ENCODE measurements around the gene RECQL5.

Gene RECQL5

DNA sequence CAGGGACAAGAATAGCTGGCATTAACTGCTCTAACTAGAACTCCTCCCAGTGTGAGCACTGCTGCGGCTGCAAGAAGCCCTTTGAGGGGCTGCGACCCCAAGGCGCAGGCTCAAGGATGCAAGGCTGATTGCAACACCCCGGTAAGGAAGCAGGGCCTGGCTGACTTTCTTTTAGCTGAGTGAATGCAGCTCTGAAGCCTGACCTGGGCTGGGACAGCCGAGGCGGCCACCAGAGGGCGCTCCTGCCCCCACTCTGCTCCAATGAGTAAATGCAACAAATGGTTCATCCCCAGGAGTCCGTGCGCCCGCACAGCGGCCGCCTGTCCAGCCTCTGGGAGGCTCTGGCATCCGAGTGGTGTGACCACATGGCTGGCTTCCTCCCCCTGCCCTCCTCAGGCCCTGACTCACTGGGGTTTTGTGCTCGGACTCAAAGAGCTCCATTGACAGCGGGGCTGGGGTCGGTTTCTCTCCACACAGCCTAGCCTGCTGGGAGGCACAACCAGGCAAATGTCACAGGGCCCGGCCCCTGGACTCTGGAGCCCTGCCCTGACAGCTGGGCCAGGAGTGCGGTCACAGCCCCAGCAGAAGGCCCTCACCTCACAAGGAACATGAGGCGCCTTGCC, 34.0 kb downstream of the RECQL5 start, which contains the start of gene SMIM5:
Gene SMIM5, plus strand, starts transcription at position 572 of the 623 bp plus-strand sequence. CDS start 6,768 bp downstream, outside the sequence.
- FAIRE-seq: no peak

DNA sequence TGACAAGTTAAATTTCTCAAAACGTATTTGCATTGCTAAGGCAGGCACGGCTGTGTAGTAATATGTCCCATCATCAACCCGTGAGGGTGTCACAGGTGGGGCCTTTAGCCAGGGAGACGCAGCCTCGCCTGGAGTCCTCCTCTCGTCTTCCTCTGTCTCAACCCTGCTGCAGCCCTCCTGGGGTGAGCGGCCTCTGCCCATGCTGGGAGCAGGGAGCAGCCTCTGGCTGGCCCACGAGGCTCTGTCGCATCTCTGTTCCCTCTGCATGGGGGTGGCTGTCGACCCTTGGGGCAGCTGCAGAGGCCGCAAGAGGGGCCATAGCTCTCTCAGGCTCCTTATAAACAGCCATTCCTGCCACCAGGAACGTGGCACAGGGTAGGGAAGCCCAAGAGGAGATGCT, 34.5 kb downstream of the RECQL5 start:
- no peak for FAIRE-seq

DNA sequence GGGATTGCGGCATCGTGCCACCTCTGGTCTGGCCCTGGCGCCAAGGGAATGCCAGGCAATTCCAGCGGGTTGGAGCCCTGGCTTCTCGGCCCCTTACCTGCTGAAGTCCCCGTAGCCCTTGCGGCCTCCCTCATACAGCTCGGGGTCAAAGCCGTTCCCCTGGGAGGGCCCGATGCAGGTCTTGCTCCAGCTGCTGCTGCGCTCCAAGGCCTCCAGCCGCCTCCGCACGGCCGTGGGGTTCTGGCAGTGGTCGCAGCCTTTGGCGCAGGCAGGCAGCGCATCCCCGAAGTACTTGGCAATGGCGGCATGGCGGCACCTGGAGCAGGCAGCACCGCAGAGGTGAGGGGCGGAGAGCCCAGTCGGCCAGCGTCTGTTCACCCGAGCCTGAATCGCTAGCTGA, 35.6 kb downstream of the RECQL5 start:
- no peak for FAIRE-seq

DNA sequence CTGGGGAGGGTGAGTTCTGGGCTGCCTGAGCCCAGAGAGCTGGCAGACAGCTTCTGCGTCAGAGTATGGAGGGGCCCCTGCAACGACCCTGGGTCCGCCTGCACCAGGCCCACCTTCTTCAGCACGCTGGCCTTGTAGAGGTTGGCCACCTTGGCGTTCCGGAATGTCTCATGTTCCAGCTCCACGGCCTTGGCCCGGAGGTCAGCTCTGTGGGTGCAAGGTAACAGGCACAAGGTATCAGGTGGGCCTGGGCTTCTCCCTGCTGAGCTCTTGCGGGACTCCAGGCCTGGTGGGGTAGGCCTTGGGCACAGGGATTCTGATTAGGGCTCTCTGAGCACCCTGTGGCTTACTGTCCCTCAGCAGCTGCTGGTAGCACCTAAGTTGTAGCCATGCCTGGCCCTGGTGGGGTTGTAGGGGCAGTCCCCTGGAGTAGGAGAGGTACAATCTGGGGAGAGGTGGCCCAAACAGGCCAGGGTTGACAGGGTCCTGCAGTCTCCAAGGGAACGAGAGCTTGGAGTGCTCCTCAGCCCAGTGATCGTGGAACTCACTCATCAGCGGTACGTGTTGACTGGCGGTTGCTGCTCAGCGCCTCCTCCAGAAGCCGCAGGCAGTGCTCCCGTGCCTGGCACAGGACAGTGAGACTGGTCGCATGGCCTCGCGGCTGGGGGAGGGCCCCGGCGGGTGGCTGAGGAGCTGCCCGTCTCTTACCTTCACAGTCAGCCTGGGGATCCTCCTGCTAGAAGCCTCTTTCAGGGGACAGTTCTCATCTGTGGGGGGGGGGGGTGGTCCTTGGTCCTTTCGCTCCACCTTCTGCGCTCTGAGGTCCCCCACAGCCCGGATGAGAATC, 36.7 kb downstream of the RECQL5 start:
- FAIRE-seq: no peak

DNA sequence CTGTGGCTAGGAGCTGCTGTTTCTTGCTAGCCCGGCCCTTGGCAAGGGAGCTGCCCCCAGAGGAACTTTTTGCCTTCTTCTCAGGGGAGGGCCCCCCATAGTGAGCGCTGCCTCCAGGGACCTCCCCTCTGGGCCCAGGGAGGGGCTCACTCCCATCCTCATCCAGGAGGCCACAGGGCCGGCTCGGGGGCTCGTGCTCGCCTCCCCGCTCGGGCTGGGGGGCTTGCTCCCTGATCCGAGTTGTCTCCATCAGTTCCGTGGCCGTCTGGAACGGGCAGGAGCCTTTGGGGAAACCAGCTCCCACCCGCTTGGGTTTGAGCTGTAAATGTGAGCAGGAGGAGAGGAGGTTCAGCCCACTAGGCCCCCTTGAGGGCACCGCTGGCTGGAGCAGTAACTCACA, 37.8 kb downstream of the RECQL5 start:
- FAIRE-seq: no peak

DNA sequence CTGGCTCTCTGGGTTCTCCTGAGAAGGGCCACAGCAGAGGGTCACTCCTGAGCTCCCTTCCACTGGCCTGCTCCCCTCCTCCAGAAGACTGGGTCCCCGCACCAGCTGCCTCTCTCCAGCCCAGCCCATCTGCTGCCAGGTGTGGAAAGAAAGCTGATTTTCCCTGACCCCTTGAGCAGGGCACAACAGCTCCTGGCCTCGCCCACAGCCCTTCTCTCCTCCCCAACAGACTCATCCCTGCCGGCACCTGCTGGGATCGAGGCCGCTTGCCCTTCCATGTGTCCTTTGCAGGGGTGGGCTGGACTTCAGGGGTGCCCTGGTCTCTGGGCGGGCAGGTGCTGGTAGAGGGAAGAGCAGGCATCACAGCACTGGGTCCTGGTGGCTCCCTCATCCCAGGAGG, 38.5 kb downstream of the RECQL5 start:
- FAIRE-seq: no peak

DNA sequence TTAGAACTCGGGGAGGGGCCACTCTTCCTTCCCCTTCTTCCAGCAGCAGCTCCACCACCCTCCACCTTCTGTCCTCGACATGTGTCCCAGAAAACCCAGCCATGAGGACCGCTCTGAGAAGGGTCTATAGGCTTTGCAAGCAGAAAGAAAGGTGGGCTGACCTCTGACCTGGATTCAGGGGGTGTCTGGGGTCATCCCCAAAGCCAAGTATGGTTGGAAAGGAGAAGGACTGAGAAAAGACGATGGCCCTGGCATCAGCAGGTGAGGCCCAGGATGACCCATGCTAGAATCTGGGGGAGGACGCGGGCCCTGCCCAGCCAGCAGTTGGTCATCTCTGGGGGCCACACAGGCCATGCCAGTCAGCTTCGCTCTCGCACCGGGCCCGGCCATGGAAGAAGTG, 39.9 kb downstream of the RECQL5 start:
- no peak for FAIRE-seq

DNA sequence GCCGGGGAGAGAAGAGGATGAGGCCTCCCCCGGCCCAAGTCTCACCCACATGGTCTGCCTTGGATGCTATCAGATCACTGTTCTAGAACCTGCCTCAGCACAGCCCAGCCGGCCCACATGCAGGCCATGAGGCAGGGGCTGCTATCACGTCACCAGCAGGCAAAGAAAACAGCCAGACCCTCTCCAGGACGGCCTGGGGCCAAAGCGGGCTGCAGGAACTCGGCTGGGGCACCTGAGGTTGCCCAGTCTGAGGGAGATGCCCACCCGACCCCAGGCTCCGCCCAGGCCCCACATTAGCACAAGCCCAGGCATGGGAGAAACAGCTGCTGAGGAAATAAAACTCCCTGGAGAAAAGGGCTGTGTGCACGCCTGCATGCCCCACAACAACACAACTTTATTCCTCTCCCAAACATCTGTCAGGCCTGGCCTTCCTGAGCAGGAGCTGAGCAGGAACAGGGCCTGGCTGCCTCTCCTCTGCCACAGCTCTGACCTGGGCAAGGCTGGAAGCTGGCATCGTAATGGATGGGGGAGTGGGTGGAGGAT, 40.4 kb downstream of the RECQL5 start:
- no peak for FAIRE-seq

DNA sequence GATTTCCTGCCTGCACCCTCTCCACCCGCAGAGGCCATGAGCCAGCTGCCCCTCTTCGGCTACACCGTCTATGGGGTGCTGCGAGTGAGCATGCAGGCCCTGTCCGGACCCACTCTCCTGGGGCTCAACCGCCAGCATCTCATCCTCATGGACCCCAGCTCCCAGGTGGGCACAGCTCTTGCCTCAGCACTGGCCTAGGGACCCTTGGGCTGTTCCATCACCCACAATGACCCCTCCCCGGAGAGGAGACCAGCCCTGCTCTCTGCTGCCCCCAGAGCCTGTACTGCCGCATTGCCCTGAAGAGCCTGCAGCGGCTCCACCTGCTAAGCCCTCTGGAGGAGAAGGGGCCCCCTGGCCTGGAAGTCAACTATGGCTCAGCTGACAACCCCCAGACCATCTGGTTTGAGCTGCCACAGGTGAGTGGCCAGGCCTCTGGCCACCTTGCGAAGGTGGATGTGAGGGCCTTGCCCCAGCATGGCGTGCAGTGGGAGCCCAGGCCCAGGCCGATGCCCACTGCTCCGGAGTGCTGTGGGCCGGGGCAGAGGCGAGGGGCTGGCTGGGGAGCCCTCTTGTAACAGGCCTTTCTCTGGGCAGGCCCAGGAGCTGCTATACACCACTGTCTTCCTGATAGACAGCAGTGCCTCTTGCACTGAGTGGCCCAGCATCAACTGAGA, 41.0 kb downstream of the RECQL5 start:
- FAIRE-seq: no peak

DNA sequence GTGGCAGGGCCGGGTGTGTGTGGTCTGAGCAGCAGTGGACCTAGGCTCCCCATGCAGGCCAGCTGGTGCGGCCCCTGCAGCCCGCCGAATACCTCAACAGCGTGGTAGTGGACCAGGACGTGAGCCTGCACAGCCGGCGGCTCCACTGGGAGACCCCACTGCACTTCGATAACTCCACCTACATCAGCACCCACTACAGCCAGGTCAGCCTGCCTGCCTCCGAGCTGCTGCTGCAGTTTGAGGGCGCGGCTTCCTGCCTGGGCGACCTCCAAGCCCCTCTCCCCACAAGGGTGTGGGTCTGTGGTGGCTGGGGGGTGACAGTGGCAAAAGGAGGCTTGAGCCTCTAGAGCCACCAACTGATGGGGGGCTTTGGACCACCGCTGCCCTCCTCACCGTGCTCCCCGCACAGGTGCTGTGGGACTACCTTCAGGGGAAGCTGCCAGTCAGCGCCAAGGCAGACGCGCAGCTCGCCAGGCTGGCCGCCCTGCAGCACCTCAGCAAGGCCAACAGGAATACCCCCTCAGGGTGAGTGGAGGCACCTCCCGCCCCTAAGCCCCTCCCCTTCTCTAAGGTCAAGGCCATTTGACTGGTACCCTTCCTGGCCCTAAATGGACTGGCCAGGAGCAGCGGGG, 42.1 kb downstream of the RECQL5 start:
- no peak for FAIRE-seq

DNA sequence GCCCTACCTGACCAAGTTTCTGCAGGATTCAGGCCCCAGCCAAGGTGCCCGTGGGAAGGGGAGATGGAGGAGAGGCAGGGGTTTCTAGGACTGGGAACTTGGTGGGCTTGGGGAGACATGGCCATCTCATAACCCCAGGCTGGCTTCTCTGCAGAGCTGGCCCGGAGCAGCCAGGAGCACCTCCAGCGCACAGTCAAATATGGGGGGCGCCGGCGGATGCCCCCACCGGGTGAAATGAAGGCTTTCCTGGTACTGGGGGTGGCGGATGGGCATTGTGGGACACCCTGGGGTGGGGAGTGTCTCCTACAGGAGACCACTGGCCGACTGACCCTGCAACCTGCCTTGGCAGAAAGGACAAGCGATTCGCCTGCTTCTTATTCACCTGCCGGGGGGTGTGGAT, 42.9 kb downstream of the RECQL5 start:
- FAIRE-seq: no peak

DNA sequence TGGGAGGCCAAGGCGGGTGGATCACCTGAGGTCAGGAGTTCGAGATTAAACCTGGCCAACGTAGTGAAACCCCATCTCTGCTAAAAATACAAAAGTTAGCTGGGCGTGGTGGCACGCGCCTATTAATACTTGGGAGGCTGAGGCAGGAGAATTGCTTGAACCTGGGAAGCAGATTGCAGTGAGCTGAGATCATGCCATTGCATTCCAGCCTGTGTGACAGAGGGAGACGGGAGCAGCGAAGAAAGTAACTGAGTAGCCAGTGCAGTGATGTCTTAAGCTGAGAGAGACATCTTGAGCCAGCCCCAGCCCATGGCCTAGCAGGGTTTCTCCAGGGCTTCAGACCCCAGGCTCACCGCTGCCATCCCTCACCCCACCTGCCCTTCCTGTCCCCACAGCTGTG, 43.6 kb downstream of the RECQL5 start:
- no peak for FAIRE-seq

DNA sequence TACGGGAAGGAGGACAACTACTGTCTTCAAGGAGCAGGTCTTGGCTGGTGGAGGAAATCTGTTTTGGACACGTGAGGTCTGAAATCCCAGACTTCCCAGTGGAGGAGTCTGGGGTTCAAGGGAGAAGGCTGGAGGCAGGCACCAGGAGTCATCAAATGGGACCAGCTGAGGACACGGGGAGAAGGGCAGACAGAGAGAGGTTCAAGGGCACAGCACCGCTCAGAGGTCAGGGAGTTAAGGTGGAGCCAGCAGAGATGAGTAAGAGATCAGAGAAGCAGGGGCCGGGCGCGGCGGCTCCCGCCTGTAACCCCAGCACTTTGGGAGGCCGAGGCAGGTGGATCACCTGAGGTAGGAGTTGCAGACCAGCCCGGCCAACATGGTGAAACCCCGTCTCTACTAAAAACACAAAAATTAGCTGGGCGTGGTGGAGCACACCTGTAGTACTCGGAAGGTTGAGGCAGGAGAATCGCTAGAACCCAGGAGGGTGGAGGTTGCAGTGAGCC, 44.1 kb downstream of the RECQL5 start:
- FAIRE-seq: no peak

DNA sequence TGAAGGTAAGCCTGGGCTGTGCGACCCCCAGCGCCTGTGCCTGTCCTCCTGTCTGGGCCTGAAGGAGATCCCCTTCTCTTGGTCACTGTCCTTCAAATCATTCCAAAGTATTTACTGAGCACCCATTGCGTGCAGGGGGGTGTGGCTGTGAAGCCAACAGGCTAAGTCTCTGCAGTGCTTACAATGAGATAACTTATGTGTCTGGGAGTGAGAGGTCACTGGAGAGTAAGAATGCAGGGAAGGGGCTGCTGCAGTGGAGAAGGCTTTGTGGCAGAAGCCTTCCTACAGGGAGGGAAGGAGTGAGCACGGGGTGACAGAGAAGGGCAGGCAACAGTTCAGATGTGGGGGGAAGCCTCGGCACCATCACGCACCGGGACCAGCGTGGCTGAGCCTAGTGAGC, 44.9 kb downstream of the RECQL5 start:
- FAIRE-seq: no peak

DNA sequence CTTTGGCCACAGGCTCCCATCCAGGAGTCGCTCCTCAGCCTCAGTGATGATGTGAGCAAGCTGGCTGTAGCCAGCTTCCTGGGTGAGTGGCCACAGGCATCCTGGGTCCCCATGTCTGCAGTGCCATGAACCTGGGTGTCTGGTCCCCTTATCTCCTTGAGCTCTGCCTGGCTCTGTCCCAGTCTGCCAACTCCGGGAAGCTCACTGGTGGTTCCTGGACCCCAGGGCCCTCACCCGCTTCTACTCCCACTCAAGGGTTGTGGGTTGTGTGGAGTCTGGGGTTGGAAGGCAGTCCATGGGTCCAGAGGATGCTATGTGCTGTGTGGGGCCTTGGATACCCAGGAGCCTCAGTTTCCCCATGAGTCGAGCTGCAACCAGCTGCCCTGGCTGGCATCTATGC, 45.5 kb downstream of the RECQL5 start:
- no peak for FAIRE-seq

DNA sequence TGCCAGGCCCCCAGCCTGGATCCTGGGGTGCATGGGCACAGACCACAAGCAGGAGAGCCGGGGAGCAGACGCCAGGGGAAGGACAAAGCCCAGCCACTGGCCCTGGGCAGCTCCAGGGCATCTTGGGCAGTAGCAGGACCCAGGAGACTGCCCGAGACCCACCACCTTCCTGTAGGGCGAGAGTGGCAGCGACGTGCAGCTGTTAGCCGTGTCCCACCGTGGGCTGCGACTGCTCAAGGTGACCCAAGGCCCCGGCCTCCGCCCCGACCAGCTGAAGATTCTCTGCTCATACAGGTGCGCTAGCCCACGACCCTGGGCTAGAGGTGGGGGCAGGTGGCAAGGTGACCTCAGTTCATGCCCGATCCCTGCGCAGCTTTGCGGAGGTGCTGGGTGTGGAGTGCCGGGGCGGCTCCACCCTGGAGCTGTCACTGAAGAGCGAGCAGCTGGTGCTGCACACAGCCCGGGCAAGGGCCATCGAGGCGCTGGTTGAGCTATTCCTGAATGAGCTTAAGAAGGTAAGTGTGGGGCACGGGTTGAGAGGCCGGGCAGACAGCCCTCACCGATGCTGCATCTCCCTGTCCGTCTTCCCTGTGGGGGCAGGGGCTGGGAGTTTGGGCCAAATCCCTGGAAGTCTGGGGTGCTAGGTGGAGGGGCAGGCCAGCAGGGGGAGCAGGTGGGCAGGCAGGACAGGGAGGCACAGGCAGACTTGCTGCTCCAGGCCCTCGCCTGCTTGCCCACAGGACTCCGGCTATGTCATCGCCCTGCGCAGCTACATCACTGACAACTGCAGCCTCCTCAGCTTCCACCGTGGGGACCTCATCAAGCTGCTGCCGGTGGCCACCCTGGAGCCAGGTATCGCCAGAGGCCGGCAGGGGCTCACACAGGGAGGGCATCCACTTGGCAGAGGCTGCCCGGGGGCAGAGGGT, 47.2 kb downstream of the RECQL5 start:
- no peak for FAIRE-seq

DNA sequence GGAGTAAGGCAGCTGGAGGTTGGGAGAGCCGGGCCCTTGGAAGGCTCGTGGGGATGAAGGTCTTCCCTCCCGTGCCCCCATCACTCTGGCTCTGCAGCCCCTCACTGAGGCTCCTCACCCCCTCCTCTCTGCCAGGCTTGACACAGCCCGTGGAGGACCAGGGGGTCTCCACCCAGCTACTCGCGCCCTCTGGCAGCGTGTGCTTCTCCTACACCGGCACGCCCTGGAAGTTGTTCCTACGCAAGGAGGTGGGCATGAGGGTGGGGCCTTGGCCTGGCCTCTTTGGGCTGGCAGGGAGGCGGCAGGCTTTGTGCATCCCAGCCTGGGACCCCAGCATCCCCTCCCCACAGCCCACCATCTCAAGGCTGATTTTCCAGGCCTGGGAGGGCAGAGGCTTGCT, 49.3 kb downstream of the RECQL5 start:
- no peak for FAIRE-seq

DNA sequence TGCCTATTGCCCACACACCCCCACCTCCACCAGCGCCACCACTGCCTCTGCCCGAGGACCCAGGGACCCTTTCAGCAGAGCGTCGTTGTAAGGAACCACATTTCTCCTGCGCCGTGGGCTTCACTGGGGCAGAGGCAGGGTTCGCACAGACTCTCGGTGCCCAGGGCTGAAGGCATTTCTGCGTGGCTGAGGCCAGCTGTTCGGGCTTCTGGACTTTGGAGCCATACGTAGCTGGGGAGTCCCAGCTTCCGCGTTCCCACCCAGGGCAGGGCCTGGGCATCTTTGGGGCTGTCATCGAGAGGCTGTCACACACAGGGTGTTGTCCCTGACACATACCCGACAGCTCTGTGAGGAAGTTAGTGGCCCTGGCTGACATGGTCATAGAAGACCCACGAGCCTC, 49.7 kb downstream of the RECQL5 start:
- no peak for FAIRE-seq

DNA sequence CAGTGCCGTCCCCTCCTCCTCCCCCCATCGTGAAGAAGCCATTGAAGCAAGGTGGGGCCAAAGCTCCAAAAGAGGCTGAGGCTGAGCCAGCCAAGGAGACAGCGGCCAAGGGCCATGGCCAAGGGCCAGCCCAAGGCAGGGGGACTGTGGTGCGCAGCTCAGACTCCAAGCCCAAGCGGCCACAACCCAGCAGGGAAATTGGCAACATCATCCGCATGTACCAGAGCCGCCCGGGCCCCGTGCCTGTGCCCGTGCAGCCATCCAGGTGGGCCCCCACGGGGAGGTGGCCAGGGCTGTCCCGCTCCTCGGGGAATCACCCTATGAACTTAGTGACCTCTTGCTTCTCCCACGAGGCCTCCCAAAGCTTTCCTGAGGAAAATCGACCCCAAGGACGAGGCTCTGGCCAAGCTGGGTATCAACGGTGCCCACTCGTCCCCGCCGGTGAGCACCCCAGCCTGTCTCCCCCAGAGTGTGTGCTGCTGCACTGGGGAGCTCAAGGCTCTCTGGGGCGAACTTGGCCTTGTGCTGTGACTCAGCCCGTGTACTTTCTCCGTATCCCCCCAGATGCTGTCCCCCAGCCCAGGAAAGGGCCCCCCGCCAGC, 50.3 kb downstream of the RECQL5 start:
- no peak for FAIRE-seq

DNA sequence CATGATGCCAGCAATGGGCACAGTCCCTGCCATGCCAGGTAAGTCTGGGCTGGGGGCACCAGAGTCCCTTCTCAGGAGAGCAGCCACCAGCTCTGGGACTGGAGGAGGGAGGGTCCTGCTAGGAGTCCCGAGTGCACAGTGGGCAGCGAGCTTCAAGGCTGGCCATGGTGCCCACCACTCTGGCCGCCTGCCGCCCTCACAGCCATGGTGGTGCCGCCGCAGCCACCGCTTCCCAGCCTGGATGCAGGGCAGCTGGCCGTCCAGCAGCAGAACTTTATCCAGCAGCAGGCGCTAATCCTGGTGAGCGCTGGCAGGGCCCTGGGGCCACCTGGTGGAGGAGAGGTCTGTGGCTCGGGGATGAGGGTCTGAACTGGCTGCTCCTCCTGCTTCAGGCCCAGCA, 51.7 kb downstream of the RECQL5 start:
- FAIRE-seq: no peak

DNA sequence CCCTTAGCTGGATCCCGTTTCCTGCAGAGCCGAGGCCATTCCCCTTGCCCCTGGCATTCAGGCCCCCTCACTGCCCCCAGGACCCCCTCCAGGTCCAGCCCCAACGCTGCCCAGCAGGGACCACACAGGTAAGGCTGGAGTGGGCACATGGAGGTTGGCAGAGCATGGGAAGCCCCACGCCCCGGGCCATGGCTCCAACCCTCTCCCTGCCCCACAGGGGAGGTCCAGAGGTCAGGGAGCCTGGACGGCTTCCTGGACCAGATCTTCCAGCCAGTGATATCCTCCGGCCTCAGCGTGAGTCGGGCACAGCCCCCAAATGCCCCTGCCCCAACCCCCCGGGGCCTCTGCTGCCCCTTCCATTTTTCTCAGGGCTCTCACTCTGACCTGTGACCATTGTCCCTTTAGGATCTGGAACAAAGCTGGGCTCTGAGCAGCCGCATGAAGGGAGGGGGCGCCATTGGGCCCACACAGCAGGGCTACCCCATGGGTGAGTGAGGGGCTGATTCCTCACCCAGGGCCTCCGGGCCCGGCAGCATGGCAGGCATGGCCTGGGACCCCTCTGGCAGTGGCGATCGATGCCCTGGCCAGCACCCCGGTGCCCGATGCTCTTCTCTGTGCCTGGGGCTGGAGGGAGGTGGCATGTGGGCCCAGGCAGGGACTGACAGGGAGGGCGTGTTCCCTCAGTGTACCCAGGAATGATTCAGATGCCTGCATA, 52.2 kb downstream of the RECQL5 start:
- no peak for FAIRE-seq

All from endometrium (tissue), 2 donors.